Transverse colon (tissue), 4 donors: ENCODE measurements around the gene FOXO1. TPM values are rescaled to one million over a fixed set of nuclear protein-coding genes. Genes with fewer than 3 reads are reported as not detected.

Source experiments
- DNase-seq: peaks from one replicate; pipeline ENCODE4 v3.0.0-alpha.2; 2019
- H3K27ac ChIP-seq, 4 donors: fragments of 200-600 bp; sonication (generic); 2 replicates each; pipeline ENCODE4 v1.5.1; 2016 to 2018; ENCODE audit warnings: inconsistent platforms in 4 of 4
- H3K27me3 ChIP-seq: fragments of 200-600 bp; sonication (generic); 2 replicates; pipeline ENCODE4 v1.5.1; 2017; ENCODE audit warnings: inconsistent platforms
- H3K36me3 ChIP-seq, 4 donors: fragments of 200-600 bp; sonication (generic); 2 replicates each; pipeline ENCODE4 v1.5.1; 2017 to 2019; ENCODE audit warnings: inconsistent platforms in 4 of 4
- H3K4me1 ChIP-seq, 4 donors: fragments of 200-600 bp; sonication (generic); 2 replicates each; pipeline ENCODE4 v1.5.1; 2017 to 2020; ENCODE audit warnings: inconsistent platforms in 4 of 4
- H3K4me3 ChIP-seq, 4 donors: fragments of 200-600 bp; sonication (generic); 1 replicate in 1 of 4; 2 replicates in 3 of 4; pipeline versions ENCODE4 v1.5.1 to v1.6.1; 2017 to 2019; ENCODE audit warnings: inconsistent platforms in 4 of 4
- H3K9me3 ChIP-seq, 2 donors: fragments of 200-600 bp; sonication (generic); 2 replicates each; pipeline ENCODE4 v1.5.1; 2017 to 2019; ENCODE audit warnings: inconsistent platforms in 2 of 2
- EP300 ChIP-seq: sonication (generic); formaldehyde crosslinking; IDR thresholded peaks from one replicate; pipeline ENCODE4 v1.6.1; 2017; ENCODE audit warnings: antibody characterized with exemption, low read depth
- POLR2A ChIP-seq: fragments of 450-650 bp; IDR thresholded peaks from one replicate; pipeline ENCODE4 v1.6.1; 2016; ENCODE audit warnings: antibody characterized with exemption, mild to moderate bottlenecking, moderate library complexity
- POLR2AphosphoS5 ChIP-seq, 3 donors: sonication (generic); formaldehyde crosslinking; IDR thresholded peaks; one replicate each; pipeline ENCODE4 v1.6.1; 2016; ENCODE audit warnings: antibody characterized with exemption in 3 of 3
- WGBS, 2 donors: methylation state at CpG; one replicate each; pipeline ENCODE4 v1.1.5; 2018; ENCODE audit warnings: low coverage in 1 of 2; 5-methylcytosine and 5-hydroxymethylcytosine counted together
- in situ Hi-C, 4 donors: fragments of 200-750 bp; cut with MboI; loops; one replicate each; pipeline versions ENCODE4 v1.15.0 to v1.15.1; 2017; ENCODE audit warnings: low sequenced_read_pairs in 3 of 4, low pct_ligation_motif_present in 1 of 4, low pct_unique_long_range_greater_than_20kb in 1 of 4
- intact Hi-C: fragments of 100-400 bp; cut with DNase I; formaldehyde crosslinking; loops from one replicate; pipeline ENCODE4 v1.15.1; 2023; ENCODE audit warnings: low total_unique reads
- total RNA-seq, 4 donors: library from RNA; depleted of rRNA; stranded (reverse); fragments of >200 nt; gene quantifications; one replicate each; pipeline ENCODE4 v1.1.0, GENCODE V29; 2016
- TF ChIP-seq, protein P1 (sequence below), 5 experiments: fragments of 200-600 bp in 3 of 5; fragments of 450-650 bp in 2 of 5; sonication (generic) in 3 of 5; IDR thresholded peaks; 1 replicate in 2 of 5; 2 replicates in 3 of 5; pipeline ENCODE4 v1.5.1; 2016 to 2017; ENCODE audit warnings: antibody characterized with exemption in 5 of 5, inconsistent platforms in 3 of 5, mild to moderate bottlenecking in 2 of 5, moderate library complexity in 1 of 5

Gene FOXO1
- total RNA-seq, 4 donors from 2014 or later: 19.1 to 48.9 (median 38.3) TPM

DNA sequence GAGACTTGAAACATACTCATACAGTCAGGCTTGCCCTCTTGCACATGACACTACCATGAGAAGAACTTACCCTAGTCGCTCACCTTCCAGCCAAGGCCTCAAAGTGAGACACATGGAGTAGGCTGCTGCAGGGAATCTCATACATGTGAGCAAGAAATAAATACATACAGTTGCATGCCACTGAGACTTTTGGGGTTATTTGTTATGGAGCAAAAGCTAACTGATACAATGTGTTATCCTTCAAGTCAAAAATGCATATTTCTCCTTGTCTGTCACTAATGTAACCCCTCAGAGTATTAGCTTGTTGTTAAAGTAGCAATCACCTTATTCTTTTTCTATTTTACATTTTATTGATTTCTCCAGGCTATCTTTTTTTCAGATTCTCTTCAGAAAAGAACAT is 58.1 kb downstream of the FOXO1 start:
- in situ Hi-C loops (no loop called here), intact Hi-C loops (no loop called here)
- no peak for TF ChIP-seq POLR2A
- TF ChIP-seq, protein P1, sequence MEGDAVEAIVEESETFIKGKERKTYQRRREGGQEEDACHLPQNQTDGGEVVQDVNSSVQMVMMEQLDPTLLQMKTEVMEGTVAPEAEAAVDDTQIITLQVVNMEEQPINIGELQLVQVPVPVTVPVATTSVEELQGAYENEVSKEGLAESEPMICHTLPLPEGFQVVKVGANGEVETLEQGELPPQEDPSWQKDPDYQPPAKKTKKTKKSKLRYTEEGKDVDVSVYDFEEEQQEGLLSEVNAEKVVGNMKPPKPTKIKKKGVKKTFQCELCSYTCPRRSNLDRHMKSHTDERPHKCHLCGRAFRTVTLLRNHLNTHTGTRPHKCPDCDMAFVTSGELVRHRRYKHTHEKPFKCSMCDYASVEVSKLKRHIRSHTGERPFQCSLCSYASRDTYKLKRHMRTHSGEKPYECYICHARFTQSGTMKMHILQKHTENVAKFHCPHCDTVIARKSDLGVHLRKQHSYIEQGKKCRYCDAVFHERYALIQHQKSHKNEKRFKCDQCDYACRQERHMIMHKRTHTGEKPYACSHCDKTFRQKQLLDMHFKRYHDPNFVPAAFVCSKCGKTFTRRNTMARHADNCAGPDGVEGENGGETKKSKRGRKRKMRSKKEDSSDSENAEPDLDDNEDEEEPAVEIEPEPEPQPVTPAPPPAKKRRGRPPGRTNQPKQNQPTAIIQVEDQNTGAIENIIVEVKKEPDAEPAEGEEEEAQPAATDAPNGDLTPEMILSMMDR (IDR thresholded peaks at IDR 0.05): no peak
- TF ChIP-seq EP300: no peak
- TF ChIP-seq POLR2AphosphoS5 (IDR thresholded peaks at IDR 0.05): no peak
- 100% methylated on average over 1 of the region's 1 CpG for WGBS, 2 donors
- Histone ChIP-seq H3K27me3 (no peaks in the 10 kb centered on the region), H3K4me3 (no peak overlapping the region), H3K4me1 (peaks cover 8 to 45% (median 24%) of the 10 kb centered on the region in 4 donors), H3K36me3 (no peaks in the 10 kb centered on the region), H3K9me3 (no peaks in the 10 kb centered on the region), H3K27ac (no peak overlapping the region)
- no peak for DNase-seq

DNA sequence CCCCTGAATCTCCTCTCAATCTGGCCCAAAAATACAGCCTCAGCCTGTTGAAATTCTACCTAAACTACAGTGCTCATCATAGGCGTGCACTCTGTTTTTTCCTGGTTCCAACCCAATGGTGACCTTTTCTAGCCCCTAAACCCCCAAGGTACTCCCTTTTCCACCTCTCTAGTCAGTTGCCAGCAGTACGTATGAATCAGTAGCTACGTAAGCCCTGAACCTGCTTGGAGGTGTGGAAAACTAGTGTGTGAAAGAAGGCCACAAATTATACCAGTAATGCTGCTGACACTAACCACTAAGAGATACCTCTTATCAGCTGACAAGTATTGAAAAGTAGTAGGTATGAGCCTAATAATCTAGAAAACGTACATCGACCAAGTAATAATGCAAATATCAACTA is 60.9 kb downstream of the FOXO1 start:
- in situ Hi-C loops (no loop called here), intact Hi-C loops (no loop called here)
- Histone ChIP-seq H3K9me3 (no peaks in the 10 kb centered on the region), H3K4me3 (no peak overlapping the region), H3K4me1 (peaks cover 6 to 18% (median 8%) of the 10 kb centered on the region in 4 donors), H3K27me3 (no peaks in the 10 kb centered on the region), H3K27ac (no peak overlapping the region), H3K36me3 (no peaks in the 10 kb centered on the region)
- no peak for TF ChIP-seq POLR2A
- WGBS, 2 donors: 86 to 91% methylated on average over 4 to 5 of the region's 5 CpGs
- no peak for DNase-seq

DNA sequence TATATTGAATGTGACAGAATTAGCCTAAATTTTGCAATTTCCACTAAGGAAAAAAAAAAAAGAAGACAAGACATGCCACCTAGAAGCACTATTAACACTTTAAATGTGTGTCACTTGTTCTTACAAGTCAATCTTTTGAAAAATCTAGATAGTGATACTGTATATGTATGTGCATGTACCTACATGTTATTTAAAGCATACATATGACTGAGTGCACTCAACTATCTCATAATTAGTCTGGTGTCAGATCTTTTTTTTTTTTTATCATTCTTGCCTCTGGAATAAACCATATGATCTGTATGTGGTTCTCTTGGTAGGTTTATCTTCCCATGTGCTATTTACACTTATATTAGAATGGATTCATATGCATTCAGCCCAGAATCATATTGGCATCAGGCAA is 62.3 kb downstream of the FOXO1 start:
- Histone ChIP-seq H3K9me3 (no peaks in the 10 kb centered on the region), H3K27me3 (no peaks in the 10 kb centered on the region), H3K36me3 (no peaks in the 10 kb centered on the region), H3K4me3 (no peak overlapping the region), H3K27ac (no peak overlapping the region), H3K4me1 (peaks cover 0 to 19% (median 7%) of the 10 kb centered on the region in 4 donors)
- DNase-seq: no peak
- in situ Hi-C loops: no loop called here
- TF ChIP-seq POLR2AphosphoS5 (IDR thresholded peaks at IDR 0.05) (no peak), POLR2A (no peak), EP300 (no peak)
- TF ChIP-seq, protein P1 (IDR thresholded peaks at IDR 0.05): no peak
- intact Hi-C loops: no loop called here

DNA sequence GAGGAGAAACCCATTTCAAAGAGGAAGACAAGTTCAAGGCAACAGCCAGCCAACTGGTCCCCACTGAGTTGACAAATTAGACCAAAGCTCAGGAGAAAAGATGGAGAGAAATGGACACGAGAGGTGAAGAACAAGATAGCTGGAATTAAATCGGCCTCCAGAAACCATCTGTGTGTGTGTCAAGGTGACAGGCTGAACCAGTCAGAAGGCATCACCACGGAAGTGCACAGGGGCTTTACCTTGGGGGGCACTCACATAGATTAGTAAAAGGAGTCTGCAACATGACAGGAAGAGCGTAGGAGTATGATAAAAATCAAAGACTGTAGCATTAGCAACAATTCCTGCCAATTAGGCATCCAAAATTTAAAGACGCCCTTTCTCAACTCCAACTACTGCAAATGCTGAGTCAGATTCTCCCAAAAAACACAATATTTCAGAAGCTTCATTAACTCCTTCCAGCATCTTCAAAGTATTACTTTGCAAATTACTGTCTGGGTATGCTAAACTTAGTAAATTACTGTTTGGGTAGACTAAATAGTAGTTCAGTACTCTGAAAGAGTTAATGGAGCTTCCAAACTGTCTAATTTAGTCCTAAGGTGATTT is 66.2 kb downstream of the FOXO1 start:
- H3K36me3 ChIP-seq: no peaks in the 10 kb centered on the region
- intact Hi-C loops: no loop called here
- TF ChIP-seq POLR2AphosphoS5 (IDR thresholded peaks at IDR 0.05) (no peak), POLR2A (no peak), EP300 (no peak)
- TF ChIP-seq, protein P1 (IDR thresholded peaks at IDR 0.05): no peak
- no peak overlapping the region for H3K27ac ChIP-seq
- no peak for DNase-seq
- H3K4me1 ChIP-seq: peaks cover 14 to 57% (median 23%) of the 10 kb centered on the region in 4 donors
- in situ Hi-C loops: no loop called here
- no peaks in the 10 kb centered on the region for H3K9me3 ChIP-seq
- H3K27me3 ChIP-seq: no peaks in the 10 kb centered on the region
- no peak overlapping the region for H3K4me3 ChIP-seq
- WGBS, 2 donors: 73 to 88% methylated on average over 2 to 5 of the region's 5 CpGs

DNA sequence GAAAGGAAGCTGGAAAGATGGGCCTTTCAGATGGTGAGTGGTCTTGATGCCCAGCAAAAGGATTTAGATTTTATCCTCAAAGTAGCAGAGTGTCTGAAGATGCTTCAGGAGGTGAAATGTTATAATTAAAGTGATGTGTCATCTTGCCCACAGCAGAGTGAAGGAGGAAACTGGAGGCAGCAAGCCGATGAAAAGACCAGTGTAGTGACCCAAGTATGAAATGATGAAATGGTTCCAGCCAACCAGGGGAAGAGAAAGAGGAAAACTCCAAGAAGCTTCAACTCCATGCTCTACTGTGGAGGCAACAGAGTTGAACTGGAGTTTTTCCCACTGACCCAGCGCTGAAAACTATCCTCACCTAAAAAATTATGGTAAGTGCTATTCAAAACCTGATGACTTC is 66.7 kb downstream of the FOXO1 start:
- intact Hi-C loops: no loop called here
- H3K27ac ChIP-seq: no peak overlapping the region
- H3K4me1 ChIP-seq: peaks cover 14 to 62% (median 23%) of the 10 kb centered on the region in 4 donors
- H3K36me3 ChIP-seq: no peaks in the 10 kb centered on the region
- H3K27me3 ChIP-seq: no peaks in the 10 kb centered on the region
- TF ChIP-seq POLR2AphosphoS5 (IDR thresholded peaks at IDR 0.05) (no peak), POLR2A (no peak), EP300 (no peak)
- TF ChIP-seq, protein P1 (IDR thresholded peaks at IDR 0.05): no peak
- no peak for DNase-seq
- H3K9me3 ChIP-seq: no peaks in the 10 kb centered on the region
- no peak overlapping the region for H3K4me3 ChIP-seq
- in situ Hi-C loops: no loop called here
- 77 to 93% methylated on average over 2 of the region's 2 CpGs for WGBS, 2 donors
